Suprapubic skin (tissue), 3 donors: ENCODE results near the gene TBC1D28.
"Not testable (repeated sequence)": the region's sequence is repeated elsewhere in the genome, so short reads cannot be mapped to it uniquely, and the experiment has no call there.

ENCODE experiments used
- EP300 ChIP-seq: sonication (generic); formaldehyde crosslinking; IDR thresholded peaks from one replicate; pipeline ENCODE4 v1.6.1; 2017; ENCODE audit warnings: antibody characterized with exemption
- POLR2A ChIP-seq, 2 donors: fragments of 450-650 bp; IDR thresholded peaks; one replicate each; pipeline ENCODE4 v1.6.1; 2017; ENCODE audit warnings: antibody characterized with exemption in 2 of 2, mild to moderate bottlenecking in 2 of 2, moderate library complexity in 2 of 2
- TF ChIP-seq, protein P1 (sequence below), 2 donors: fragments of 200-600 bp in 1 of 2; fragments of 450-650 bp in 1 of 2; sonication (generic) in 1 of 2; IDR thresholded peaks; one replicate each; pipeline ENCODE4 v1.5.1; 2016 to 2019; ENCODE audit warnings: antibody characterized with exemption in 2 of 2, mild to moderate bottlenecking in 1 of 2, moderate library complexity in 1 of 2

DNA sequence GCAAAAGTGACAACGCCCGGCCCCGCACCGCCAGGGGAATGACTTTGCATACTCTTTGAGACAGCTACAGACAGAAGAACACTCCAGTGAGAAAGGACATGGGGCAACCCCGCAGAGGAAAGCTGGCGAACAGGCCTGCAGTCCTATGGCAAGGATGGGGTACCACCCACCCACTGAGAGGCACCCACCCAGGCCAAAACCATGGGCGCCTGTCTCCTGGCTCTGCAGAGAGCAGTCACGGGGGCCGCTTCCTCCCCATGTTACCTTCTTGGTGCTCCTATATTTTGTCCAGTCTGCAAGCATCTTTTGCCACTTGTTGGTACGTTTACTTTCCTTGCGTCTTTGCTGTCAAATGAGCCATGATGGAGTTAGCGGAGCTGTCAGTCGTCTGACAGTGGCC is 5.8 kb downstream of the TBC1D28 start:
- TF ChIP-seq, protein P1, sequence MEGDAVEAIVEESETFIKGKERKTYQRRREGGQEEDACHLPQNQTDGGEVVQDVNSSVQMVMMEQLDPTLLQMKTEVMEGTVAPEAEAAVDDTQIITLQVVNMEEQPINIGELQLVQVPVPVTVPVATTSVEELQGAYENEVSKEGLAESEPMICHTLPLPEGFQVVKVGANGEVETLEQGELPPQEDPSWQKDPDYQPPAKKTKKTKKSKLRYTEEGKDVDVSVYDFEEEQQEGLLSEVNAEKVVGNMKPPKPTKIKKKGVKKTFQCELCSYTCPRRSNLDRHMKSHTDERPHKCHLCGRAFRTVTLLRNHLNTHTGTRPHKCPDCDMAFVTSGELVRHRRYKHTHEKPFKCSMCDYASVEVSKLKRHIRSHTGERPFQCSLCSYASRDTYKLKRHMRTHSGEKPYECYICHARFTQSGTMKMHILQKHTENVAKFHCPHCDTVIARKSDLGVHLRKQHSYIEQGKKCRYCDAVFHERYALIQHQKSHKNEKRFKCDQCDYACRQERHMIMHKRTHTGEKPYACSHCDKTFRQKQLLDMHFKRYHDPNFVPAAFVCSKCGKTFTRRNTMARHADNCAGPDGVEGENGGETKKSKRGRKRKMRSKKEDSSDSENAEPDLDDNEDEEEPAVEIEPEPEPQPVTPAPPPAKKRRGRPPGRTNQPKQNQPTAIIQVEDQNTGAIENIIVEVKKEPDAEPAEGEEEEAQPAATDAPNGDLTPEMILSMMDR (IDR thresholded peaks at IDR 0.05), result not testable (repeated sequence)
- TF ChIP-seq EP300; POLR2A (IDR thresholded peaks at IDR 0.05): not testable (repeated sequence)
